Measurements from ENCODE around the gene ZNF716. TPM values are rescaled to one million over a fixed set of nuclear protein-coding genes. Genes with fewer than 3 reads are reported as not detected.

Gene ZNF716
- total RNA-seq, 1 experiment from 2014 or later = not detected

GRCh38 chr7:57424515-57425238 is 25.3 kb upstream of the ZNF716 start:
- Histone ChIP-seq H3K79me1 (ENCODE audit: insufficient read depth, low read depth, low read length, poor library complexity, severe bottlenecking) (no peaks in the 10 kb centered on the region), H2AFZ (ENCODE audit: low read length) (no peak overlapping the region), H2BK5ac (ENCODE audit: insufficient read length, low read length) (no peak overlapping the region), H3K9ac (ENCODE audit: extremely low read depth, insufficient read length, low read length) (no peak overlapping the region), H2BK15ac (ENCODE audit: low read depth, low read length) (no peak overlapping the region), H3K56ac (ENCODE audit: insufficient read length, low read depth, low read length) (no peak overlapping the region), H4K91ac (ENCODE audit: insufficient read length, low read depth, low read length) (no peak overlapping the region), H2AK5ac (ENCODE audit: insufficient read length, low read length) (no peak overlapping the region), H3K79me2 (ENCODE audit: insufficient read depth, low read length) (no peaks in the 10 kb centered on the region), H3K9me3 (ENCODE audit: control insufficient read depth, low read depth, low read length) (peaks cover 59% of the 10 kb centered on the region), H3K23me2 (ENCODE audit: insufficient read length, low read depth, low read length, poor library complexity, severe bottlenecking) (no peaks in the 10 kb centered on the region), H2BK12ac (ENCODE audit: insufficient read length, low read depth, low read length) (no peak overlapping the region), H3K4me2 (ENCODE audit: insufficient read depth, insufficient read length, low read length) (no peak overlapping the region), H4K8ac (replicated peaks; ENCODE audit: insufficient read length, low read depth, low read length) (no peak overlapping the region), H3K23ac (ENCODE audit: insufficient read length, low read depth, low read length) (no peak overlapping the region), H3K4me1 (ENCODE audit: insufficient read depth, low read length) (no peaks in the 10 kb centered on the region), H3T11ph (ENCODE audit: low read length) (no peak overlapping the region), H4K5ac (ENCODE audit: insufficient read length, low read depth, low read length) (no peak overlapping the region), H2BK120ac (ENCODE audit: low read depth, low read length, poor library complexity, severe bottlenecking) (no peak overlapping the region), H3K27me3 (ENCODE audit: insufficient read depth, low read length) (no peaks in the 10 kb centered on the region), H3K4ac (ENCODE audit: low read depth, low read length) (no peak overlapping the region), H3K18ac (ENCODE audit: insufficient read length, low read depth, low read length) (no peak overlapping the region), H4K20me1 (ENCODE audit: control insufficient read depth, insufficient read depth, insufficient read length) (no peaks in the 10 kb centered on the region), H3K14ac (ENCODE audit: insufficient read depth, low read length) (no peak overlapping the region), H2BK20ac (ENCODE audit: low read depth, low read length, poor library complexity, severe bottlenecking) (no peak overlapping the region), H3K27ac (ENCODE audit: insufficient read length, low read depth, low read length) (no peak overlapping the region)
- H3K9me3 Mint-ChIP-seq = peaks cover 73 to 87% of the 10 kb centered on the region in 2 experiments
- peaks cover 4 to 20% (median 6%) of the 10 kb centered on the region in 3 experiments for H3K36me3 Mint-ChIP-seq (ENCODE audit: insufficient read depth in 1 of 3, low read depth in 3 of 3)
- no peak overlapping the region for H3K27ac Mint-ChIP-seq
- no peaks in the 10 kb centered on the region for H3K27me3 Mint-ChIP-seq (ENCODE audit: low read depth)
- no peaks in the 10 kb centered on the region for H3K4me1 Mint-ChIP-seq
- no peak overlapping the region for H3K4me3 Mint-ChIP-seq
- no peak for DNase-seq
- WGBS (ENCODE audit: extremely low coverage, insufficient read length, low lambda C conversion rate) = no CpG with 5 or more reads among the region's 89 CpGs
- TF ChIP-seq CTCF (conservative IDR thresholded peaks at IDR 0.05) = no peak
